BJ (cell line): ENCODE measurements around the gene SLC38A7. TPM values are rescaled to one million over a fixed set of nuclear protein-coding genes. Genes with fewer than 3 reads are reported as not detected.

Source experiments
- CTCF ChIA-PET: fragments of 350-600 bp; formaldehyde crosslinking; extraction: SDS; loops from one replicate; lab custom pipeline; 2021; ENCODE audit warnings: antibody characterized with exemption, inconsistent platforms; lab: Yijun Ruan, JAX
- POLR2A ChIA-PET: fragments of 300-600 bp; sonication (Branson Sonifier 250); formaldehyde crosslinking; extraction: SDS; loops from one replicate; lab custom pipeline; 2021; ENCODE audit warnings: antibody characterized with exemption; lab: Charles Lee
- DNase-seq: peaks from one replicate; pipeline ENCODE4 v3.0.0-alpha.2; 2011; ENCODE audit warnings: low read depth
- H3K27me3 ChIP-seq: 2 replicates; pipeline ENCODE4 v1.6.0; 2011; ENCODE audit warnings: low read length; ENCODE audit not compliant: control insufficient read depth, insufficient read depth
- H3K36me3 ChIP-seq: 2 replicates; pipeline ENCODE4 v1.5.1; 2011; ENCODE audit warnings: low read length; ENCODE audit not compliant: control insufficient read depth, insufficient read depth
- H3K4me3 ChIP-seq: 2 replicates; pipeline ENCODE4 v1.5.1; 2011; ENCODE audit warnings: low read depth, mild to moderate bottlenecking, control low read depth, low read length
- CTCF ChIP-seq: IDR thresholded peaks from 2 replicates; pipeline ENCODE4 v1.5.1; 2011; ENCODE audit warnings: low read depth, mild to moderate bottlenecking, control low read depth, inconsistent platforms, low read length, moderate library complexity; ENCODE audit not compliant: insufficient read depth
- polyA plus RNA-seq: library from polyadenylated mRNA; depleted of rRNA; stranded (reverse); fragments of >200 nt; gene quantifications from 2 replicates; pipeline ENCODE4 v1.2.3, GENCODE V29; 2011; rRNA removed

Gene SLC38A7
- polyA plus RNA-seq, 1 experiment = 24.1 TPM

- H3K27me3 ChIP-seq = no peaks in the 10 kb centered on the region
- ChIA-PET POLR2A (no interaction called here), CTCF (interaction anchor here (0.6 kb wide), 1 partner anchor 467 kb away, joined by 3 read pairs; no protein-coding TSS in a partner anchor)
- no peak for TF ChIP-seq CTCF
- no peak overlapping the region for H3K4me3 ChIP-seq
- no peak for DNase-seq
- peaks cover 4% of the 10 kb centered on the region; the same call in 1 of the 2 replicates for H3K36me3 ChIP-seq
Measured at GRCh38 chr16:58615280-58615679, 69.3 kb downstream of the SLC38A7 start.

Other genes starting within 250 kb of the SLC38A7 start
- 11.6 and 20.7 TPM in 2 replicates for gene NDRG4, start 184.6 kb downstream of the SLC38A7 start, polyA plus RNA-seq
- 7.4 and 8.2 TPM in 2 replicates for gene SETD6, start 169.3 kb downstream of the SLC38A7 start, polyA plus RNA-seq
- gene CNOT1, start 54.9 kb downstream of the SLC38A7 start, polyA plus RNA-seq = 133 and 155 TPM in 2 replicates
- gene GOT2, start 49.5 kb upstream of the SLC38A7 start, polyA plus RNA-seq = 65.2 and 72.8 TPM in 2 replicates